HL-60/S4 treated with retinoic acid at 250 ng/mL for 4 days and 3 days (cell line): ENCODE measurements around the gene SLC25A48.

Experiments used
- in situ Hi-C: fragments of 300-500 bp; cut with MboI; formaldehyde crosslinking; loops from 2 replicates; pipeline ENCODE4 v1.7.0; 2022; ENCODE audit warnings: low sequenced_read_pairs

SLC25A48 gene

DNA sequence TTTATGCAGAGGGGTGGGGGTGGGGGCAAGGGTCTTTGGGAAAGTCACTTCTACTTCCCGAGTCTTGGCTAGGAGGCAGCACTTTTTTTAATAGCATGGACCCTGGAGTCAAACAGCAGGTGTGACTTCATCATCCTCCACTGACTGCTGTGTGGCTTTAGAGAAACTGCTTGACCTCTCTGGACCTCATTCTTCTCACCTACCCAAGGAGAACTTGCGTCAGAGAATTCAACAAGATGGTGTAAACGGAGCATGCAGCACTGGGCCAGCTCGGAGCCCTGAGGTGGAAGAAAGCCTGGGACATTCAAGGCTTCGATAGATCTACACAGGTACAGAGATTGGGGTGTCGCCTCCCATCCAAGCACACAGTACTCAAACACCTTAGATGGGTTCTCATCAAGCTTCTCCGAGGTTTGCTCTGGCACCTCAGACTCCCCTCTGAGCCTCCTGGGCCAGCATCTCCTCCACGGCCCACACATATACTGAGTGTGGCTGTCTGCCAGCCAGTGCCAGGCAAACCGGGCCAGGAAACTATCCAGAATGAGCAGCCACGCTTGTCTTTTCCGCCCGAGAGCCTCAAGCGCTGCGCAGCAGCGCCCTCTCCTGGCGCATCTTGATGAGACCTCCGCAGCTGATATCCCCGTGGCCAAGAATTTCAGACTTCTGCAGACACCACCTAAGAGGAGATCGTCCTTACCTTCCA, 4.6 kb upstream of the SLC25A48 start:
- in situ Hi-C loops: loop anchor here (10.0 kb wide), 1 partner anchor 265 kb away; no protein-coding TSS in a partner anchor

- in situ Hi-C loops: loop anchor here (10.0 kb wide), 1 partner anchor 266 kb away; no protein-coding TSS in a partner anchor
Measured at GRCh38 chr5:135830384-135830700, 4.1 kb upstream of the SLC25A48 start.

DNA sequence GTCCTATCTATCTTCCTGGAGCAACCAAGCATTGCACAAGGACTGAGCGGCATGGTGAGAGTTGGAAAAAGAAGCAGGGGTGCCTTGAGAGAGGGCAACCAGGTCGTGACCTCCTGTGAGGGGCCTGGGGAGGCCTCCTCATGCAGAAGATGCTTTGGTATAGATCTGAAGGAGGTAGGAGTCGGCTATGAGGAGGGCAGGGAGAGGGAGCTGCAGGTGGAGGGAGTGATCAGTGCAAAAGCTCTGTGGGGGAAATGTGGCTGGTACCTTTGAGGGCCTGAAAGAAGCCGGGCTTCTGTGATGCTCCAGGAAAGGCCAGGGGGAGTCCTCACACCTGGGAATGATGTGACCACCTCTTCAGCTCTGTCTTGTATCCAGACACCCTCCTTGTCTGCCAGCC, 3.6 kb upstream of the SLC25A48 start:
- in situ Hi-C loops: loop anchor here (10.0 kb wide), 1 partner anchor 266 kb away; no protein-coding TSS in a partner anchor

- in situ Hi-C loops: loop anchor here (10.0 kb wide), 1 partner anchor 267 kb away; no protein-coding TSS in a partner anchor
Measured at GRCh38 chr5:135831439-135831838, 3.0 kb upstream of the SLC25A48 start.

- in situ Hi-C loops: loop anchor here (10.0 kb wide), 1 partner anchor 267 kb away; no protein-coding TSS in a partner anchor
Measured at GRCh38 chr5:135831851-135832555, 2.5 kb upstream of the SLC25A48 start.

GRCh38 chr5:135832941-135833920, 1.2 kb upstream of the SLC25A48 start:
- in situ Hi-C loops: loop anchor here (10.0 kb wide), 1 partner anchor 268 kb away; no protein-coding TSS in a partner anchor

- in situ Hi-C loops: loop anchor here (10.0 kb wide), 1 partner anchor 269 kb away; no protein-coding TSS in a partner anchor
Measured at GRCh38 chr5:135833961-135834638, 363 bp upstream of the SLC25A48 start.

DNA sequence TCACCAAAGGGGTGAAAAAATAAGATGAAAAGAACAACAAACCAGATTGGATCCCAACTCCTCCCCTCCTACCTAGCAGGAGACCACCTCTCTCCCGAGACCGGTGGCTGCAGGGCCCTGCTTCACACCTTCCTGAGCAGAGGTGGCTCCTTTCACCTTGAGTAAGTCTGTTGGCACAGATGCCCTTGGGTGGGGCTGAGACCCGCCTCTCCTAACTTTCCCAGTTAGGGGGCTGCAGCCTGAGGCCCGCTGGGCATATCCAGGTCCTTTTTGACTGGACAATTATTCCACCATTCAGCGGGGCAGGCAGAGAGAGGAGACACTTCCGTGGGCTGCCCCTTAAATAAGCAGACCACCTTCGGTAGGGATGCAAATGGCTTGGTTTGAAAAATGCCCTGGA, 1.3 kb downstream of the SLC25A48 start:
- in situ Hi-C loops: loop anchor here (10.0 kb wide), 1 partner anchor 271 kb away; no protein-coding TSS in a partner anchor

DNA sequence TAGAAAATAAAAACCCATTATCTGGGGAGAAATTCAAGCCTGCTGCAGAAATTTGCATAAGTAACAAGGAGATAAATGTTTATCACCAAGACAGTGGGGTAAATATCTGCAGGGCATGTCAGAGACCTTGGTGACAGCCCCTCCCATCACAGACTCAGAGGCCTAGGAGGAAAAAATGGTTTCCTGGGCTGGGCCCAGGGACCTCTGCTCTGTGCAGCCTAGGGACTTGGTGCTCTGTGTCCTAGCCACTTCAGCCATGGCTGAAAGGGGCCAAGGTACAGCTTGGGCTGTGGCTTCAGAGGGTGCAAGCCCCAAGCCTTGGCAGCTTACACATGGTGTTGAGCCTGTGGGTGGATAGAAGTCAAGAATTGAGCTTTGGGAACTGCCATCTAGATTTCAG, 3.9 kb downstream of the SLC25A48 start:
- in situ Hi-C loops: loop anchor here (10.0 kb wide), 1 partner anchor 274 kb away; no protein-coding TSS in a partner anchor

- in situ Hi-C loops: loop anchor here (10.0 kb wide), 1 partner anchor 275 kb away; no protein-coding TSS in a partner anchor
Measured at GRCh38 chr5:135839566-135839965, 5.1 kb downstream of the SLC25A48 start.

GRCh38 chr5:135840959-135841358, 6.5 kb downstream of the SLC25A48 start:
- in situ Hi-C loops: no loop called here

GRCh38 chr5:135842737-135843136, 8.3 kb downstream of the SLC25A48 start:
- in situ Hi-C loops: no loop called here

- in situ Hi-C loops: no loop called here
Measured at GRCh38 chr5:135843571-135844337, 9.3 kb downstream of the SLC25A48 start.

DNA sequence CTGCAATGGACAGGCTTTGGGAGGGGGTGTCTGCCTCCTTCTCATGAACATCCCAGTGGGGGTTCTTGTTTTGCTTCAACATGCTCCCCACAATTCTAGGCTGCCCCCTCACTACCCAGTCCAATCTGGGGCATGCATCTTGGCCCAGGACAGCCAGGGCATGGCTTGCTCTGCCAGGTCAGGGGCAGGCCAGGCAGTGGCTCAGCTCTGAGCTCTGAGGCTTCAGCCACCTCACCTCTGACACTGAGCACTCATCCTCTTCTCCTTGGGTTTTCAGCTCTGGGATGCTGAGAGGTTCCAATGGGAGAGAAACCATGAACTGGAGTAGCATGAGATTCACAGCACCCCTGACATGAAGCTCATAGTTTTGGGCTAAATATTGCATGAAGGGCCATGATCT, 11.8 kb downstream of the SLC25A48 start:
- in situ Hi-C loops: no loop called here

DNA sequence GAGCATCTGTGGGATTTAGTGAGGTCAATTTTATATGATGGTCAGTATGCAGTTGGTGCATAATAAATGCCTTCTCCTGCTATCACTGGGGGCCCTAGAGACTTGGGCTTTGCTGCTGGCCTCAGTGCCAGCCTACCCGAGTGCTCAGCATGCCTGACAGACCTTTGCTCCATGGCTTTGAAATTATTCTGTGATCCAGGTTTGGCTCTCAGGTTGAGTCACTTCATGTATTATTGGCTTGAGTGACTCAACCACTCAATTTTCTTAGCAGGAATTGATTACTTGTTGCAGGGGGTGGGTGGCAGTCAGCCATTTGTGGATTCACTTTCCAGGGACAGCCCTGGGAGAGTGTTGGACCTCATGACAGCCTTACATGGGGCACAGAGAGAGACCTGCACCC, 13.5 kb downstream of the SLC25A48 start:
- in situ Hi-C loops: no loop called here

DNA sequence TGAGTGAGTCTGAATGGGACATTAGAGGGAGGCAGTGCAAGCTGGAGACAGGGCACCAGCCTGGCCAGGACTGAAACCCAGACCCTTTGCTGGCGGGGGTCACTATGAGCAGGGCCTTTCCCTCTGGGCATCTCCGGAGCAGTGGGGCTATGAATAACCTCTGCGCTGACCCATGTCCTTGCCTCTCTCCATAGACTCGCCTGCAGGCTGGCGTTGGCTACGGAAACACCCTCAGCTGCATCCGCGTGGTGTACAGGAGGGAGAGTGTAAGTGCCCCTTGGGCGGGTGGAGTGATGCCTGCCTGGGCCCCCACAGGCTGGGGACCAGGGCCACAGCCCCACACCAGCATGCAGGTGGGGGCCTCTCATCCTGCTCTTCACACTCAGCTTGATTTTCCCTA, 15.8 kb downstream of the SLC25A48 start:
- in situ Hi-C loops: no loop called here

DNA sequence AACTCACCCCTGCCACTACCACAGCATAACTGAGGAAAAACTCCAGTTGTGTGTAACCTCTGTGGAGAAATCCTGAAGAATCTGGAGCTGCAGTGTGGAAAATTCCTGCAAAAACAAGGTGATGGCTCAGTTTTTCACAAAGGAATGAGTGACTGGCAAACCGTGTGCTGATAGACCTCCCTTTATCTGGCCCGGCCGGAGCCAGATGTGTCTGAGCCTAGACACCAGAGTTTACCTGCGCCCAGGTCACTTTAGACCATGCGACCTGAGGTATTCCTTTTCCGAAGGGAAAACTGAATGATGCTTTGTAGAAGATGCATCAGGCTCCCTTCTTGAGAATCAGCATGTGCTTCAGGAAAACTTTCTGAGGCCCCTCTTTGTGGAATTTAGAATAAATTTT, 16.2 kb downstream of the SLC25A48 start:
- in situ Hi-C loops: no loop called here

DNA sequence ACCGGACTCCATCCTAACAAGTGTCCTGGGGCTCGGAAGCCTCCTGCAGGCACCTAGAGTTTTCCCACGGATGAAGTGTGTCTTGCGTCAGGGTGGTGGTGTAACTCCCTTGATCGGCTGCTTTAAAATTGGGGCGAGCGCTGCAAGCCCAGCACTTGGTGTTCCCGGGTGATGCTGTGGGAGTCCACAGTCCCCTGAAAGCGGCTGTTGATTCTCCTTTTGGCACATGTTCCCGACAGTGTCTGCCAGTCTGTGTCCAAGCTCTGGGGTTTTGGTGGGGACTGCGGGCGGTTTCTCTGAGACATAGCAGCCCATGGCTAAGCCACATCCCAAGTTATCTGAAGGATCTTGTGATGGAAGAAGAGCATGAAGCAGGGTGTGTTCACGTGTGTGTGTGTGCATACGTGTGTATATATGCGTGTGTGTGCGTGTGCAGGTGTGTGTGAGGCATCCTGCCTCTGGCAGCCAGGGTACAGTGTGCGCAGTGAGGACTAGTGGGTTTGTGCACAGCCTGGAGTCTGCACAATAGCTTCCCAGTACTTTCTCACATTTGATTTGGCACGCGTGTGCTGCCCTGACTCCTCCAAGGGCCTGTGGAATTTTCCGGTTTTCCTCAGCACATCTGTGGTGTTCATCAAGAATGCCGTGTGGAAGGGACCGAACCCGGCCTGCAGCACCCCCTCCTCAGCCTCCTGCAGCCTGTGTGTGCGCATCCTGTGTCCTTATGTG, 16.9 kb downstream of the SLC25A48 start:
- in situ Hi-C loops: no loop called here
